Activated naive CD8-positive, alpha-beta T cell treated with anti-CD3 and anti-CD28 coated beads, Interleukin-2, amount 10 ng/mL, durations not matched to agents 7 days and 5 days (primary cell): ENCODE results near the gene KCNIP1. TPM values are rescaled to one million over a fixed set of nuclear protein-coding genes. Genes with fewer than 3 reads are reported as not detected.
"Not testable (repeated sequence)": the region's sequence is repeated elsewhere in the genome, so short reads cannot be mapped to it uniquely, and the experiment has no call there.

ENCODE experiments used
- ATAC-seq: fragments of 150-1000 bp; cut with Tn5 transposase; one replicate; pipeline ENCODE4 v1.10.0; 2021; ENCODE audit warnings: low read depth, moderate library complexity
- POLR2A ChIA-PET: fragments of 350-600 bp; sonication (Branson Sonifier 250); formaldehyde crosslinking; loops from one replicate; lab custom pipeline; 2021; ENCODE audit warnings: antibody characterized with exemption; lab: Charles Lee
- DNase-seq: peaks from one replicate; pipeline ENCODE4 v3.0.0; 2021
- H3K27ac Mint-ChIP-seq: one replicate; pipeline ENCODE4 v1.8.0; 2022; ENCODE audit warnings: mild to moderate bottlenecking, mixed read lengths
- H3K27me3 Mint-ChIP-seq: one replicate; pipeline ENCODE4 v1.8.0; 2022; ENCODE audit warnings: mild to moderate bottlenecking, moderate library complexity, mixed read lengths
- H3K36me3 Mint-ChIP-seq: one replicate; pipeline ENCODE4 v1.8.0; 2021; ENCODE audit warnings: mild to moderate bottlenecking, mixed read lengths
- H3K4me1 Mint-ChIP-seq: one replicate; pipeline ENCODE4 v1.8.0; 2021; ENCODE audit warnings: mixed read lengths
- H3K4me3 Mint-ChIP-seq: one replicate; pipeline ENCODE4 v1.8.0; 2022; ENCODE audit warnings: mild to moderate bottlenecking, moderate library complexity, mixed read lengths
- H3K9me3 Mint-ChIP-seq: one replicate; pipeline ENCODE4 v1.8.0; 2021; ENCODE audit warnings: mixed read lengths
- total RNA-seq, 2 experiments: library from RNA; stranded (reverse); gene quantifications; one replicate each; pipeline ENCODE4 v1.2.3, GENCODE V29; 2021

Gene KCNIP1
- total RNA-seq, 2 experiments from 2014 or later: not detected

DNA sequence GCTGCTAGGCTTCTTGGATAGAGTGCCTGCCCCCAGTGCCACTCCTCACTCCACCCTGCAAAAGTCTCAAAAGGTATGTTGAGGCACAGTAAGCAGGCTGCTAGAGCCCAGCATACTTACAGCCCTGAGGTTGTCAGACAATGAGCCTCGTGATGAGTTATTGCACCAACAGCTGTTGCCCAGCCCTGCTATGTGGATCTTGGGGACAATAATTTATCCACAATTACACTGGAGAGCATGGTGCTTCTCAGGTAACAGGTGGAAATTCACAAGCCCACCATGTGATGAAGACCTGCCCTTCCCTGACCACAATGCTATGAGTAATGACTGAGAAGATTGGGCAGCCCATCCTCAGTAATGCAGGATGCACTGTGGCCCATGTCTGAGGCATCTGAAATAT is 36.5 kb downstream of the KCNIP1 start:
- POLR2A ChIA-PET: no interaction called here
- Mint-ChIP-seq H3K4me1 (no peaks in the 10 kb centered on the region), H3K27ac (no peak overlapping the region), H3K9me3 (peaks cover 5% of the 10 kb centered on the region), H3K36me3 (no peaks in the 10 kb centered on the region), H3K4me3 (no peak overlapping the region), H3K27me3 (peaks cover 20% of the 10 kb centered on the region)
- DNase-seq (no peak), ATAC-seq (no peak)

DNA sequence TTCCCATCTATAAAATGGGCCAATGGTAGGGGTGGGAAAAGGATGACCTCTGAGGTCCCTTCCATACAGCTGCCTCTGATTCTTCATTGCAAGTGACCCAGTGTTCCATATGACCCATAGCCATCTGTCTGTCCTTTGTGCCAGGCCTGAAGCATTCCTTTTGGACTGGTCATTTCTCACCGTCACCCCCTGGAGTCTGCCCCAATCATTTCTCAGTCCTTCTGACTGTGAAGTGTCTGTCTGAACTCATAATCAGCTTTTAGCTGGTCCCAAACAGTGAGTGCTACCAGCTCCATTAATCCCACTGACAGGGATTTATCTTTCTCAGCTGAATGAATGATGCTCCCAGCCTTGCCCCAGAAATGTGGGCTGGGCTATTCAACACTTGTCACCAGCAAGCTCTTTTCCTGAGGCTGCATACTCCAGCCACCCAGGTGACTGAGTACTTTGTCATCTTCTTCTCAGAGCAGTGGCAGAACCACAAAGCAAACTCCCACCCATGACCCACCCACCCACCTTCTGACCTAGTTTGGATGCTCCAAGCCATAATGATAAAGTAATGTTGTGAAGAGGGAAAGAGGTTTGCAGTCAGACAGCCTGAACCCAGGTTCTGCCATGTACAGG is 37.4 kb downstream of the KCNIP1 start:
- no peak for DNase-seq
- H3K27ac Mint-ChIP-seq: no peak overlapping the region
- no peaks in the 10 kb centered on the region for H3K4me1 Mint-ChIP-seq
- no peaks in the 10 kb centered on the region for H3K36me3 Mint-ChIP-seq
- POLR2A ChIA-PET: interaction anchor here (0.6 kb wide), 1 partner anchor 1913 kb away, joined by 3 read pairs; the partner anchor contains the start of gene SH3PXD2B
- H3K4me3 Mint-ChIP-seq: no peak overlapping the region
- peaks cover 7% of the 10 kb centered on the region for H3K9me3 Mint-ChIP-seq
- no peak for ATAC-seq
- peaks cover 24% of the 10 kb centered on the region for H3K27me3 Mint-ChIP-seq

DNA sequence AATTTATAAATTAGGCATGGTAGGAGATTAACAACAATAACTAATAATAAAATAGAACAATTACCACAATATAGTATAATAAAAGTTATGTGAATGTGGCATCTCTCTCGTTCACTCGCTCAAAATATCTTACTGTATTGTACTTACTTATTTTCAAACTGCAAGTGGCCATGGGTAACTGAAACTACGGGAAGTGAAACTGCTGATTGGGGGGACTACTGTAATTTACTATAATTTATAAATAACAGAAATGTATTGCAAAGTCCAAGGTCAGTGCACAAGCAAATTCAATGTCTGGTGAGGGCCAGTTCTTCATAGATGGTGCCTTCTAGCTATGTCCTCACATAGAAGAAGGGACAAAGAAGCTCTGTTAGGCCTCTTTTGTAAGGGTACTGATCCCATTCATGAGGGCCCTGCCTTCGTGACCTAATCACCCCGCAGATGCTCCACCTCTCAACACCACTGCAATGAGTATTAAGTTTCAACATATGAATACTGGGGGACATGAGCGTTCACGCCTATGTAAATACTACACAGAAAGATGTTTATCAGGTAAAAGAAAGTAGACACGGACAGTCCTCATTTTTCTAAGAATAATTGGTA is 39.0 kb downstream of the KCNIP1 start:
- Mint-ChIP-seq H3K27ac (no peak overlapping the region), H3K4me1 (no peaks in the 10 kb centered on the region), H3K4me3 (no peak overlapping the region), H3K9me3 (peaks cover 7% of the 10 kb centered on the region), H3K36me3 (no peaks in the 10 kb centered on the region), H3K27me3 (peaks cover 20% of the 10 kb centered on the region)
- ATAC-seq (no peak), DNase-seq (no peak)
- POLR2A ChIA-PET: no interaction called here

DNA sequence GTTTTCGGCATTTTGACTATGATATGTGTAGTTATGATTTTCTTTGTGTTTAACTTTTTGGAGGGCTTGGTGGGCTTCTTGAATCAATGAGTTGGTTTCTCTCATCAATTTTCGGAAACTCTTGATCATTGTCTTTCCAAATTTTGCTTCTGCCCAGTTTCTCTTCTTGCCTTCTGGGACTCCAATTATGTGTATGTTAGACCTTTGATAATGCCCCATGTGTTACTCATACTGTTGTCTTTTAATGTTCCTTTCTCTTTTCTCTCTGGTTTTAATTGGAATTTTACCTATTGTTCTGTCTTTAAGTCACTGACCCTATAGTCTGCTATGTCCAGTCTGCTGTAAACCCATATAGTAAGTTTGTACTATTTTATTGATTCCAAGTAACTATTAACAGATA is 41.5 kb downstream of the KCNIP1 start:
- no peak overlapping the region for H3K27ac Mint-ChIP-seq
- DNase-seq (no peak), ATAC-seq (no peak)
- no peaks in the 10 kb centered on the region for H3K4me1 Mint-ChIP-seq
- no peak overlapping the region for H3K4me3 Mint-ChIP-seq
- POLR2A ChIA-PET: no interaction called here
- peaks cover 17% of the 10 kb centered on the region for H3K27me3 Mint-ChIP-seq
- H3K9me3 Mint-ChIP-seq: peaks cover 7% of the 10 kb centered on the region
- no peaks in the 10 kb centered on the region for H3K36me3 Mint-ChIP-seq

DNA sequence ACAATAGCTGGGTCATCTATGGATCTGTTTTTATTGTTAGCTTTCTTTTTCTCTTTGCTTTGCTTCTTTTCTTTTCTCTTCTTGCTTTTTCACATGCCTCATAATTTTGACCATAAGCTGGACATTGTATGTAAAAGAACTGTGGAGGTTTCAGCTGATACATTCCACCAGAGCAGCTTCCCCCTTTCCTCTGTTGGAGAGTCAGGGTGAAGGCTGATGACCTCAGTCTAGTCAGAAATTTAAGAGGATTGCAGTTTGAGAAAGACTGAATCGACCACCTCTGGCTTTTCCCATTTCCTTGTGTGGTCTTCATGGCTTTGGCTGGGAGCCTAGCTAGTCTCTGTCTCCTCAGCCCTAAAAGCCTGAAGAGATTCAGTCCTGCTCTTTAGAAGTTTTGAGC is 42.0 kb downstream of the KCNIP1 start:
- no peak overlapping the region for H3K4me3 Mint-ChIP-seq
- H3K27ac Mint-ChIP-seq: no peak overlapping the region
- peaks cover 17% of the 10 kb centered on the region for H3K27me3 Mint-ChIP-seq
- no peak for DNase-seq
- H3K36me3 Mint-ChIP-seq: no peaks in the 10 kb centered on the region
- no peaks in the 10 kb centered on the region for H3K4me1 Mint-ChIP-seq
- peaks cover 7% of the 10 kb centered on the region for H3K9me3 Mint-ChIP-seq
- no peak for ATAC-seq
- POLR2A ChIA-PET: no interaction called here

DNA sequence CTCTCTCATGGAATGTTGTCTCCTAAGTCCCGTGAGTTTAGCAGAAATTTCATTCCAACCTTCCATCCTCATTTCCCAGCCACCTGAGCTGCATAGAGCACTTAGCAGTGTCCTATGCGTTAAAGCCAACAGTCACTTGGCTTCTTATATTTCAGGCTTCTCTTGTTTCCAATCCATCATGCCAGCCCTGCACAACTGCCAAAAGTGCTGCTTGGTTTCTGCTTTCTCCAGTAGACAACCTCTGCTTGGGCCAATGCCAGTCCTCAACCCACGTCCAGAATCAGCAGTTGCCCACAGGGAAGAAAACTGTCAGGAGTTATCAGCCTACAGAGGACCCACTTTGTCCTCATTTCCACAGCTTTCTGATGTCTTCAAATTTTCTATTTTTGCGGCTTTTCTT is 42.5 kb downstream of the KCNIP1 start:
- POLR2A ChIA-PET: no interaction called here
- Mint-ChIP-seq H3K36me3 (no peaks in the 10 kb centered on the region), H3K27me3 (peaks cover 17% of the 10 kb centered on the region), H3K9me3 (peaks cover 7% of the 10 kb centered on the region), H3K4me1 (no peaks in the 10 kb centered on the region), H3K27ac (no peak overlapping the region), H3K4me3 (no peak overlapping the region)
- DNase-seq (no peak), ATAC-seq (no peak)

DNA sequence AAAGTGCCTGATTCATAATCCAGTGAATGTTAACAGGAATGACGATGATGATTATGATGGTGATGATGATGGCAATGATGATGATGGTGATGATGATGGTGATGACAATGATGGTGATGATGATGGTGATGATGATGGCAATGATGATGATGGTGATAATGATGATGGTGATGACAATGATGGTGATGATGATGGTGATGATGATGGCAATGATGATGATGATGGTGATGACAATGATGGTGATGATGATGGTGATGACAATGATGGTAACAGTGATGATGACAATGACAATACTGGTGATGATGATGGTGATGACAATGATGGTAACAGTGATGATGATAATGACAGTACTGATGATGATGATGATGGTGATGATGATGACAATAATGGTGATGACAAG is 46.6 kb downstream of the KCNIP1 start:
- POLR2A ChIA-PET: interaction anchor here (0.5 kb wide), 1 partner anchor 1696 kb away, joined by 5 read pairs; no protein-coding TSS in a partner anchor
- H3K27ac Mint-ChIP-seq, H3K4me1 Mint-ChIP-seq, H3K36me3 Mint-ChIP-seq, ATAC-seq, H3K9me3 Mint-ChIP-seq, H3K4me3 Mint-ChIP-seq, DNase-seq: not testable (repeated sequence)
- peaks cover 16% of the 10 kb centered on the region for H3K27me3 Mint-ChIP-seq

DNA sequence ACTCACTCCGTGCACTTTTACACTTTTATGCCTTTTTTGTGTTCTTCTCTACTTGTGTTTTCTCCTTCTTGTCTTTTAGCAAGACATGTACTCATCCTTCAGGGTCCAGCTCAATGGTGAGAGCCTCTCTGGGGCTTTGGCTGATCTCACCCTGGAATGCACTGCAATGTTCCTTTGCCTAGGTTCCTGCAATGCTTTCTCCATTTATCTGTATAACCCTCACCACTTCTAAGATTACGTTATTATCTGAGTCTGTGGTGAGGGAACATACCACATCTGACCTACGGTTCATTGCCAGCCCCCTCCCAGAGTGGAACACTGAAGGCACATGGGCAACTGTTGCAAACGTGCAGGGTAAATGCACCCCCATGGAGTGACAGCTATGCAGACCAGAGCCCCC is 47.3 kb downstream of the KCNIP1 start:
- Mint-ChIP-seq H3K4me1 (peaks cover 2% of the 10 kb centered on the region), H3K9me3 (no peaks in the 10 kb centered on the region), H3K27ac (no peak overlapping the region), H3K36me3 (no peaks in the 10 kb centered on the region), H3K4me3 (no peak overlapping the region), H3K27me3 (peaks cover 15% of the 10 kb centered on the region)
- POLR2A ChIA-PET: no interaction called here
- DNase-seq: no peak
- no peak for ATAC-seq

DNA sequence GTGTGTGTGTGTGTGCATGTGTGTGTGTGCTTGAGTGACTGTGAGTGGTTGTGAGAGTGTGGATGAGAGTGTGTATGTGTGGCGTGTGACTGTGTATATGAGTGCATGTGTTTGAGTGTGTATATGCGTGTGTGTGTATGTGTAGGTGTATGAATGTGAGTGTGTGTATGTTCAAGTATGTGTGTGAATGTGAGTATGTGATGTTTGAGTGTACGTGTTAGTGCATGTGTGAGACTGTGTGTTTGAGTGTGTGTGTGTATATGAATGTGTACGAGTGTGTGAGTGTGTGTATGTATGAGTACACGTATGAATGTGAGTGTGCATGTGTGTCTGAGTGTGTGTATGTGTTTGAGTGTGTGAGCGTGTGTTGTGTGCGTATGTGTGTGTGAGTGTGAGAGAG is 47.8 kb downstream of the KCNIP1 start:
- ATAC-seq (no peak), DNase-seq (no peak)
- no peak overlapping the region for H3K4me3 Mint-ChIP-seq
- H3K36me3 Mint-ChIP-seq: no peaks in the 10 kb centered on the region
- POLR2A ChIA-PET: no interaction called here
- H3K27me3 Mint-ChIP-seq: peaks cover 13% of the 10 kb centered on the region
- H3K27ac Mint-ChIP-seq: no peak overlapping the region
- H3K4me1 Mint-ChIP-seq: peaks cover 2% of the 10 kb centered on the region
- H3K9me3 Mint-ChIP-seq: no peaks in the 10 kb centered on the region

DNA sequence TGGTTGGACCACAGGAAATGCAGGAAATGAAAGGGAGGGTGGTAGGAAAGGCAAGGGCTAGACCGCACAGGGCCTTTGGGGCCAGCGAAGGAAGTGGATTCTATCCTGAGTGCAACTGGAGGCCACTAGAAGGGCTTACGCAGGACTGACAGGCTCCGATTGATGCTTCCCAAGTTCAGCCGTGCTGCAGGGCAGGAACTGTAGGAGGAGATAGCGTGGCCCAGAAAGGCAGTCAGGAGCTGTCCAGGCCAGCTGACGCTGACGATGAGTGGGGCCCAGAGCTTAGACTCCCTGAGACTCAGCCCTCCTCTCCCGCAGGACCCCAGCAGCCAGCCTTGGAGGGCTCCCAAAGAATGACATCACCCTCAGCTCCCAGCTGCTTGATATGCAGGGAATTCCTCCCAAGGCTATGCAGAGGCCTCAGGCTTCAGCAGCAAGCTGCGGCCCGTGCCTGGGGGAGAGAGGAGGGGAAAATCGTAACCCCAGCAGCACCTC is 48.8 kb downstream of the KCNIP1 start:
- no peaks in the 10 kb centered on the region for H3K36me3 Mint-ChIP-seq
- peaks cover 17% of the 10 kb centered on the region for H3K27me3 Mint-ChIP-seq
- H3K9me3 Mint-ChIP-seq: no peaks in the 10 kb centered on the region
- no peak overlapping the region for H3K27ac Mint-ChIP-seq
- POLR2A ChIA-PET: no interaction called here
- DNase-seq (no peak), ATAC-seq (no peak)
- H3K4me1 Mint-ChIP-seq: peaks cover 2% of the 10 kb centered on the region
- H3K4me3 Mint-ChIP-seq: no peak overlapping the region

DNA sequence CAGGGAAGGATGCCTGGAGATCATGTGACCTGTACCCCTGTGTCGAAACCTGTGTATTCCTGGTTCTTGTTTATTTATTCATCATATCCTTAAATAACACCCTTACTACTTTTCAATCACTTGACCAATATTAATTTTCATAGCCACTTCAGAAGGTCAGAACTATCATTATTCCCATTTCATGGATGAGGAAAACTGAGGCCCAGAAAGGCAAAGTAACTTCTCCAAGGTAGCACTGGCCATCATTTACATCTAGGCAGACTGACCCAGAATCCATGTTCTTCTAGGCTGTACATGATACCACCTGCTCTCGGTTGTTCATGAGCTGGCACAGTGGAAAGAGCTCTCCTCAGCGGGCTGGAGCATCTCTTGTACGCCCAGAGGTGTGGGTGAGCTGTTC is 49.4 kb downstream of the KCNIP1 start:
- peaks cover 2% of the 10 kb centered on the region for H3K4me1 Mint-ChIP-seq
- ATAC-seq: no peak
- POLR2A ChIA-PET: no interaction called here
- no peak for DNase-seq
- H3K9me3 Mint-ChIP-seq: no peaks in the 10 kb centered on the region
- no peak overlapping the region for H3K4me3 Mint-ChIP-seq
- no peak overlapping the region for H3K27ac Mint-ChIP-seq
- H3K27me3 Mint-ChIP-seq: peaks cover 15% of the 10 kb centered on the region
- no peaks in the 10 kb centered on the region for H3K36me3 Mint-ChIP-seq

DNA sequence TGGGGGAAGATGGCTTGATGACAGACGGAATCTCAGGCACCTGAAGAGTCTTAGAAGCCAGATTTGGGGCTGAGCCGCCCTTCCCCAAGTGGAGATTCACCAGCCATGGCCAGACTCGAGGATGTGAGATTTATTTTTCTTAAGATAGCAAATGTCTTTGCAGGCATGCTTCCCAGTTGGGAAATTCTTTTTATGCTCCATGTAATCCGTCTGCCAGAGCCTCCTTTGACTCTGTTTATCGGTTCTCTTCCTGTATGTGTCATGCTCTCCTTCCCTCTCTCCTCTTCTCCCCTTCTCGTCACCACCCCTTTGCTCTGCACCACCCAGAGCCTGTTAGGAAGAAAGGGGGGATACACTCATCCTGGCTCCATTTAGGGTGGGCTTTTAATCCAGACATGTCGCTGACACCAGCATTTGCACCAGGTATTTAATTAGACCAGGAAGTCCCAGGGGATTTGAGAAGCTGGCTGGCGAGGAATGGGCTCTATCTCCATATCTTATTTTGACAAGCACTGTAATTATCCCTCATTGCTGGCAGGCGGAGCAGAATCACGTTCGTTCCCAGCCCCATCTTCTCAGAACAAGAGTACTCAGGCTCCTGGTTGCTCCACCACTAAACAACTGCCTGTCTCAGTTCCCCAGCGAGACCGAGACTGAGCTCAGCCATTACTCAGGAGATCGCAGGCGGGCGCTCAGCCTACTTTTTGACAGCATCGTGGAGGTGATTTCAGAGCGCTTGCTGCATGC is 50.9 kb downstream of the KCNIP1 start:
- no peaks in the 10 kb centered on the region for H3K9me3 Mint-ChIP-seq
- POLR2A ChIA-PET: no interaction called here
- H3K36me3 Mint-ChIP-seq: no peaks in the 10 kb centered on the region

DNA sequence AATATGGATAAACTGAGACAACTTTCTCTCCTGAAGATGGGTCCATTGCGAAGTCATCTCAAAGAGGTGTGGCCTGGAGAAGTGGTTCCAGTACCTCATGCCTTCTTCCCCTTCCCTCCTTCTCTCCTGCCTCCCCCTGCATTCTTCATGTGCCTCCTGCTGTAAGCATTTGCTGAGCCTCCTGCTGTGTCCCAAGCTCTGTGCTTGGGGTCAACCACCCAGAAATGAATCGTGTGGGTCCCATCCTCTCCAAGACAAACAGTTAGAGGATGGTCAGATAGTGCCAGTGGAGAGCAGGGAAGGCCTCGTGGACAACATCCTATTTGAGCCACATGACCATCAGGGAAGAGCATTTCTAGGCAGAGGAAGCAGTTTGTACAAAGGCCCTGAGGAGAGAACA is 53.5 kb downstream of the KCNIP1 start:
- peaks cover 2% of the 10 kb centered on the region for H3K4me1 Mint-ChIP-seq
- H3K9me3 Mint-ChIP-seq: no peaks in the 10 kb centered on the region
- no peak overlapping the region for H3K4me3 Mint-ChIP-seq
- H3K27me3 Mint-ChIP-seq: peaks cover 24% of the 10 kb centered on the region
- H3K36me3 Mint-ChIP-seq: no peaks in the 10 kb centered on the region
- DNase-seq: no peak
- POLR2A ChIA-PET: no interaction called here
- ATAC-seq: no peak
- no peak overlapping the region for H3K27ac Mint-ChIP-seq

More for the DNA sequence above, 50.9 kb downstream of the KCNIP1 start:
- H3K27me3 Mint-ChIP-seq: peaks cover 15% of the 10 kb centered on the region
- ATAC-seq: no peak
- peaks cover 2% of the 10 kb centered on the region for H3K4me1 Mint-ChIP-seq
- H3K27ac Mint-ChIP-seq: no peak overlapping the region
- no peak for DNase-seq
- H3K4me3 Mint-ChIP-seq: no peak overlapping the region

DNA sequence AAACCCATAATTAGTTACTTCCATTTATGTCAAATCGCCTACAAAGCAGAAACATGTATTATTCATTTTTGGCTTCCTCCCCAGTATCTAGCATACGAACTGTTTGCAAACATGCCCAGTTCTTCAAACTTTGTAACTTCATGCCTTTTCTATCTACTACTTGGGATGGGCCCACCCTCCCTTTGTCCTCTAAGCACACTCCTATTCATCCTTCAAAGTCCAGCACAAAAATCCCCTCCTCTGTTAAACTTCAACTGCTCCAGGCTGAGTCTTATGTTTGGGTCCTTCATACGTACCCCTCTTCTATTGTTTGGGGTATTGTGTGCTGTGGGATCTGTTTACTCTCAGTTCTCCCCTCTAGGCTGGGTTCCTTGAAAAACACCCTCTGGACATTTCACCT is 55.5 kb downstream of the KCNIP1 start:
- Mint-ChIP-seq H3K4me3 (no peak overlapping the region), H3K36me3 (no peaks in the 10 kb centered on the region), H3K27ac (no peak overlapping the region), H3K27me3 (peaks cover 19% of the 10 kb centered on the region), H3K4me1 (no peaks in the 10 kb centered on the region), H3K9me3 (no peaks in the 10 kb centered on the region)
- no peak for ATAC-seq
- DNase-seq: no peak
- POLR2A ChIA-PET: no interaction called here
